ENCODE data around the gene NUDT15.
"Not testable (repeated sequence)": the region's sequence is repeated elsewhere in the genome, so short reads cannot be mapped to it uniquely, and the experiment has no call there.

NUDT15 gene

GRCh38 chr13:48043789-48044503 lies 6.4 kb downstream of the NUDT15 start:
- DNase-seq: no peak

GRCh38 chr13:48050550-48050949 lies 13.0 kb downstream of the NUDT15 start:
- no peak for DNase-seq

GRCh38 chr13:48054601-48055000 lies 17.1 kb downstream of the NUDT15 start:
- no peak for DNase-seq

GRCh38 chr13:48055712-48056111 lies 18.2 kb downstream of the NUDT15 start:
- DNase-seq: no peak

- peak; percentile 33 for DNase-seq
Observed at GRCh38 chr13:48058536-48058935, 21.0 kb downstream of the NUDT15 start.

- DNase-seq: not testable (repeated sequence)
Observed at GRCh38 chr13:48059951-48060350, 22.4 kb downstream of the NUDT15 start.

- DNase-seq: no peak
Observed at GRCh38 chr13:48066310-48066989, 28.9 kb downstream of the NUDT15 start.

GRCh38 chr13:48068036-48068435 lies 30.5 kb downstream of the NUDT15 start:
- no peak for DNase-seq

- DNase-seq: no peak
Observed at GRCh38 chr13:48068952-48069351, 31.4 kb downstream of the NUDT15 start.

- DNase-seq: no peak
Observed at GRCh38 chr13:48069573-48069972, 32.0 kb downstream of the NUDT15 start.

- no peak for DNase-seq
Observed at GRCh38 chr13:48070942-48071341, 33.4 kb downstream of the NUDT15 start.

GRCh38 chr13:48072304-48072703 lies 34.8 kb downstream of the NUDT15 start:
- DNase-seq: no peak

- no peak for DNase-seq
Observed at GRCh38 chr13:48072787-48073186, 35.3 kb downstream of the NUDT15 start.

GRCh38 chr13:48074006-48074405 lies 36.5 kb downstream of the NUDT15 start:
- DNase-seq: no peak

GRCh38 chr13:48078251-48078656 lies 40.7 kb downstream of the NUDT15 start:
- no peak for DNase-seq

- DNase-seq: no peak
Observed at GRCh38 chr13:48081739-48082138, 44.2 kb downstream of the NUDT15 start.

GRCh38 chr13:48086272-48086671 lies 48.7 kb downstream of the NUDT15 start:
- DNase-seq: no peak

- DNase-seq: no peak
Observed at GRCh38 chr13:48093588-48093987, 56.1 kb downstream of the NUDT15 start.

GRCh38 chr13:48094404-48094780 lies 56.9 kb downstream of the NUDT15 start:
- DNase-seq: no peak

- peak; percentile 97 for DNase-seq
Observed at GRCh38 chr13:48094781-48095502, 57.4 kb downstream of the NUDT15 start, which contains the start of gene MED4. MED4 (minus strand) TSS chr13:48095104; CDS start chr13:48095078, 26 bp downstream.

- no peak for DNase-seq
Observed at GRCh38 chr13:48096670-48097069, 59.1 kb downstream of the NUDT15 start.
